Measurements from ENCODE around the gene WSCD2.

DNA sequence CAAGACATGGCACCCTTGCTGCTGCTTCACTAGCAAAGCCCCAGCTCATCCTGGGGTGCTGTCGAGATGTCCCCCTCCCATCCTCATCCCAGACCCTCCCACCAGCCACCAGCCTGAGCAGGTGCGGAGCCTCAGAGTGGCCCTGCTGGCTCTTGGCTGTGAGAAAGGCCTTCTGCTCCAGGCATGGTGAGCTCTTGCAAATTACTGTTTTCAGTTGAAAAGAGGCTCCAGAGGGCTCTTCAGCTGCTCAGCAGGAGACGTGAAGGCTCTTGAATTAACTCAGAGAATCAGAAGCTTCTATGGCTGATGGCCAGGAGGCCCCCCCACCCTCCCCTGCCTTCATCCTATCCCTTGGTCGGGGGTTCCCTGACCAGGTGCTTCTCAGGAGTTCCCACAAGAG lies 44.1 kb downstream of the WSCD2 start:
- TF ChIP-seq POLR2A (IDR thresholded peaks at IDR 0.05) (no peak), POLR2AphosphoS5 (IDR thresholded peaks at IDR 0.05) (no peak), EP300 (IDR thresholded peaks at IDR 0.05) (no peak)
- TF ChIP-seq, protein P1, sequence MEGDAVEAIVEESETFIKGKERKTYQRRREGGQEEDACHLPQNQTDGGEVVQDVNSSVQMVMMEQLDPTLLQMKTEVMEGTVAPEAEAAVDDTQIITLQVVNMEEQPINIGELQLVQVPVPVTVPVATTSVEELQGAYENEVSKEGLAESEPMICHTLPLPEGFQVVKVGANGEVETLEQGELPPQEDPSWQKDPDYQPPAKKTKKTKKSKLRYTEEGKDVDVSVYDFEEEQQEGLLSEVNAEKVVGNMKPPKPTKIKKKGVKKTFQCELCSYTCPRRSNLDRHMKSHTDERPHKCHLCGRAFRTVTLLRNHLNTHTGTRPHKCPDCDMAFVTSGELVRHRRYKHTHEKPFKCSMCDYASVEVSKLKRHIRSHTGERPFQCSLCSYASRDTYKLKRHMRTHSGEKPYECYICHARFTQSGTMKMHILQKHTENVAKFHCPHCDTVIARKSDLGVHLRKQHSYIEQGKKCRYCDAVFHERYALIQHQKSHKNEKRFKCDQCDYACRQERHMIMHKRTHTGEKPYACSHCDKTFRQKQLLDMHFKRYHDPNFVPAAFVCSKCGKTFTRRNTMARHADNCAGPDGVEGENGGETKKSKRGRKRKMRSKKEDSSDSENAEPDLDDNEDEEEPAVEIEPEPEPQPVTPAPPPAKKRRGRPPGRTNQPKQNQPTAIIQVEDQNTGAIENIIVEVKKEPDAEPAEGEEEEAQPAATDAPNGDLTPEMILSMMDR (IDR thresholded peaks at IDR 0.05) = no peak
